Fibroblast of lung (primary cell): ENCODE data around the gene BTBD2. TPM values are rescaled to one million over a fixed set of nuclear protein-coding genes. Genes with fewer than 3 reads are reported as not detected.

Source experiments
- DNase-seq, 2 donors: peaks; one replicate each; pipeline versions ENCODE4 v3.0.0 to v3.0.0-alpha.2; 2010; ENCODE audit warnings: low read depth in 2 of 2
- H2AFZ ChIP-seq: 2 replicates; pipeline ENCODE4 v1.5.1; 2012; ENCODE audit warnings: low read length, control low read depth, inconsistent platforms
- H3K27ac ChIP-seq: 2 replicates; pipeline ENCODE4 v1.5.1; 2011; ENCODE audit warnings: low read length, control low read depth; ENCODE audit not compliant: insufficient read depth
- H3K27me3 ChIP-seq: 2 replicates; pipeline ENCODE4 v1.5.1; 2011; ENCODE audit warnings: mild to moderate bottlenecking, low read length; ENCODE audit not compliant: control insufficient read depth, insufficient read depth
- H3K36me3 ChIP-seq: 2 replicates; pipeline ENCODE4 v1.5.1; 2011; ENCODE audit warnings: low read length; ENCODE audit not compliant: control insufficient read depth, insufficient read depth
- H3K4me1 ChIP-seq: 2 replicates; pipeline ENCODE4 v1.5.1; 2011; ENCODE audit warnings: low read length; ENCODE audit not compliant: control insufficient read depth, insufficient read depth; ENCODE audit errors: extremely low read depth
- H3K4me2 ChIP-seq: 2 replicates; pipeline ENCODE4 v1.5.1; 2011; ENCODE audit warnings: low read length, control low read depth; ENCODE audit not compliant: insufficient read depth; ENCODE audit errors: extremely low read depth
- H3K4me3 ChIP-seq, 4 experiments: fragments of 200-600 bp in 1 of 4; sonication (generic) in 1 of 4; replicated peaks in 1 of 4; 2 replicates each; pipeline ENCODE4 v1.5.1; 2011 to 2016; ENCODE audit warnings: low read length in 4 of 4, low read depth in 3 of 4, mild to moderate bottlenecking in 3 of 4, control low read depth in 2 of 4, inconsistent platforms in 1 of 4, mixed read lengths in 1 of 4; ENCODE audit not compliant: insufficient read depth in 1 of 4; ENCODE audit errors: control extremely low read depth in 1 of 4
- H3K79me2 ChIP-seq: 2 replicates; pipeline ENCODE4 v1.5.1; 2012; ENCODE audit warnings: mild to moderate bottlenecking, low read length, inconsistent platforms; ENCODE audit not compliant: control insufficient read depth, insufficient read depth
- H3K9ac ChIP-seq: 2 replicates; pipeline ENCODE4 v1.5.1; 2011; ENCODE audit warnings: mild to moderate bottlenecking, low read length, control low read depth; ENCODE audit not compliant: insufficient read depth
- H3K9me3 ChIP-seq: 2 replicates; pipeline ENCODE4 v1.5.1; 2012; ENCODE audit warnings: low read depth, low read length; ENCODE audit not compliant: control insufficient read depth, insufficient read depth
- H4K20me1 ChIP-seq: 2 replicates; pipeline ENCODE4 v1.5.1; 2011; ENCODE audit warnings: low read length; ENCODE audit not compliant: control insufficient read depth, insufficient read depth; ENCODE audit errors: extremely low read depth
- EZH2 ChIP-seq: IDR thresholded peaks from 2 replicates; pipeline ENCODE4 v1.5.1; 2012; ENCODE audit warnings: low read length, control low read depth, mild to moderate bottlenecking; ENCODE audit errors: missing control alignments
- polyA plus RNA-seq, 2 donors: library from polyadenylated mRNA; depleted of rRNA in 1 of 2; stranded (reverse) in 1 of 2; unstranded in 1 of 2; fragments of >200 nt; gene quantifications; 2 replicates each; pipeline ENCODE4 v1.2.1, GENCODE V29; 2011 to 2012; ENCODE audit warnings: missing spikeins in 1 of 2
- total RNA-seq: library from RNA; depleted of rRNA; stranded (reverse); fragments of >200 nt; gene quantifications from 2 replicates; pipeline ENCODE4 v1.2.1, GENCODE V29; 2014
- TF ChIP-seq, protein P1 (sequence below), 2 donors: IDR thresholded peaks in 1 of 2; conservative IDR thresholded peaks in 1 of 2; 1 replicate in 1 of 2; 2 replicates in 1 of 2; pipeline ENCODE4 v1.5.1; 2011 to 2012; ENCODE audit warnings: low read length in 2 of 2, control low read depth in 1 of 2, inconsistent platforms in 1 of 2, low read depth in 1 of 2, mild to moderate bottlenecking in 1 of 2

The BTBD2 gene
- total and polyA plus RNA-seq, 2 donors (not counting 1 experiment from before 2014, with no cell fraction given) = 14.0 to 70.2 TPM

DNA sequence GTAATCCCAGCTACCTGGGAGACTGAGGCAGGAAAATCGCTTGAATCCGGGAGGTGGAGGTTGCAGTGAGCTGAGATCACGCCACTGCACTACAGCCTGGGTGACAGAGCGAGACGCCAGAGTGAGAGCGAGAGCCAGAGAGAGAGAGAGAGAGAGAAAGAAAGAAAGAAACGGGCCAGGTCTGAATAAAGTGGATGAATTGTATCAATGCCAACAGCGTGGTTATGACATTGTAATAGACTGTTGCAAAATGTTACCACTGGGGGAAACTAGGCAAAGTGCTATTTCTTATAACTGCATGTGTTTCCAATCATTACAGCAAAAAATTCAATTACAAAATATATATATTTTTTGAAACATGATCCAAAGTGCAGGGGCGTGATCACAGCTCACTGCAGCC lies 11.8 kb upstream of the BTBD2 start:
- H3K9me3 ChIP-seq = no peaks in the 10 kb centered on the region
- peak; percentile 64 to 95 for DNase-seq
- no peak overlapping the region for H3K9ac ChIP-seq
- no peak overlapping the region for H3K4me3 ChIP-seq
- H3K4me2 ChIP-seq = no peak overlapping the region
- no peaks in the 10 kb centered on the region for H3K27me3 ChIP-seq
- H3K27ac ChIP-seq = no peak overlapping the region
- no peaks in the 10 kb centered on the region for H4K20me1 ChIP-seq
- no peaks in the 10 kb centered on the region for H3K36me3 ChIP-seq
- no peaks in the 10 kb centered on the region for H3K79me2 ChIP-seq
- peaks cover 7% of the 10 kb centered on the region for H3K4me1 ChIP-seq
- no peak for TF ChIP-seq EZH2
- TF ChIP-seq, protein P1, sequence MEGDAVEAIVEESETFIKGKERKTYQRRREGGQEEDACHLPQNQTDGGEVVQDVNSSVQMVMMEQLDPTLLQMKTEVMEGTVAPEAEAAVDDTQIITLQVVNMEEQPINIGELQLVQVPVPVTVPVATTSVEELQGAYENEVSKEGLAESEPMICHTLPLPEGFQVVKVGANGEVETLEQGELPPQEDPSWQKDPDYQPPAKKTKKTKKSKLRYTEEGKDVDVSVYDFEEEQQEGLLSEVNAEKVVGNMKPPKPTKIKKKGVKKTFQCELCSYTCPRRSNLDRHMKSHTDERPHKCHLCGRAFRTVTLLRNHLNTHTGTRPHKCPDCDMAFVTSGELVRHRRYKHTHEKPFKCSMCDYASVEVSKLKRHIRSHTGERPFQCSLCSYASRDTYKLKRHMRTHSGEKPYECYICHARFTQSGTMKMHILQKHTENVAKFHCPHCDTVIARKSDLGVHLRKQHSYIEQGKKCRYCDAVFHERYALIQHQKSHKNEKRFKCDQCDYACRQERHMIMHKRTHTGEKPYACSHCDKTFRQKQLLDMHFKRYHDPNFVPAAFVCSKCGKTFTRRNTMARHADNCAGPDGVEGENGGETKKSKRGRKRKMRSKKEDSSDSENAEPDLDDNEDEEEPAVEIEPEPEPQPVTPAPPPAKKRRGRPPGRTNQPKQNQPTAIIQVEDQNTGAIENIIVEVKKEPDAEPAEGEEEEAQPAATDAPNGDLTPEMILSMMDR (conservative IDR thresholded peaks at IDR 0.05 in 1 of 2, IDR thresholded peaks at IDR 0.05 in 1 of 2; ENCODE audit: low read depth in 1 of 2, low read length in 2 of 2) = no peak
- no peak overlapping the region for H2AFZ ChIP-seq

DNA sequence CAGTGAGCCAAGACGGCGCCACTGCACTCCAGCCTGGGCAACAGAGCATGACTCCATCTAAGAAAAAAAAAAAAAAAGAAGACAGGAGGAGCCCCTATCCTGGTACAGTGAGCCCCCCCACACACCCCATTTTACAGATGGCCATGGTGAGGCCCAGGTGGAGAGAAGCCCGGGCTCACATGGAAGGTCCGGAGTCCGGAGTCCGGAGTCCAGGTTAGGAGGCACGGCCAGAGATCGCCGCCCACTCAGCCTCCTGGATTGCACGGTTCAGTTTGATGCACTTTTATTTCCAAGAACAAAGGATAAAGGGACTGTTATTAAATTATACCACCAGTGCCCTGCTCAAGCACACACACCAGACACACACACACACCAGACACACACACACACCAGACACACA lies 11.3 kb upstream of the BTBD2 start:
- peaks cover 2% of the 10 kb centered on the region for H3K4me1 ChIP-seq
- H2AFZ ChIP-seq = no peak overlapping the region
- H3K27me3 ChIP-seq = no peaks in the 10 kb centered on the region
- H3K9ac ChIP-seq = no peak overlapping the region
- no peaks in the 10 kb centered on the region for H4K20me1 ChIP-seq
- H3K27ac ChIP-seq = no peak overlapping the region
- H3K4me3 ChIP-seq = no peak overlapping the region
- H3K4me2 ChIP-seq = no peak overlapping the region
- H3K9me3 ChIP-seq = no peaks in the 10 kb centered on the region
- no peak for DNase-seq
- TF ChIP-seq, protein P1 (conservative IDR thresholded peaks at IDR 0.05 in 1 of 2, IDR thresholded peaks at IDR 0.05 in 1 of 2; ENCODE audit: low read depth in 1 of 2, low read length in 2 of 2) = no peak
- TF ChIP-seq EZH2 = no peak
- no peaks in the 10 kb centered on the region for H3K79me2 ChIP-seq
- H3K36me3 ChIP-seq = no peaks in the 10 kb centered on the region

DNA sequence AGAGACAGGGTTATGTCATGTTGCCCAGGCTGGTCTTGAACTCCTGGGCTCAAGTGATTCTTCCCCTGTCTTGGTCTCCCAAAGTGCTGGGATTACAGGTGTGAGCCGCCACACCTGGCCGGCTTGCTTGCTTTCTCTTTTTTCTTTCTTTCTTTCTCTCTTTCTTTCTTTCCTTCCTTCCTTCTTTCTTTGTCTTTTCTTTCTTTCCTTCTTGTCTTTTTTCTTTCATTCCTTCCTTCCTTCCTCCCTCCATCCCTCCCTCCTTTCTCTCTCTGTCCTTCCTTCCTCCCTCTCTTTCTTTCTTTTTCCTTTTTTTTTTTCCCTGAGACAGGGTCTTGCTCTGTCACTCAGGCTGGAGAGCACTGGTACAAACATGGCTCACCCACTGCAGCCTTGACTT lies 6.8 kb upstream of the BTBD2 start:
- no peaks in the 10 kb centered on the region for H3K36me3 ChIP-seq
- no peak overlapping the region for H3K4me3 ChIP-seq
- TF ChIP-seq, protein P1 (conservative IDR thresholded peaks at IDR 0.05 in 1 of 2, IDR thresholded peaks at IDR 0.05 in 1 of 2; ENCODE audit: low read depth in 1 of 2, low read length in 2 of 2) = no peak
- no peak for TF ChIP-seq EZH2
- no peak overlapping the region for H3K4me2 ChIP-seq
- no peak for DNase-seq
- H2AFZ ChIP-seq = no peak overlapping the region
- no peak overlapping the region for H3K9ac ChIP-seq
- H3K4me1 ChIP-seq = peaks cover 1% of the 10 kb centered on the region
- H3K27ac ChIP-seq = no peak overlapping the region
- H4K20me1 ChIP-seq = no peaks in the 10 kb centered on the region
- no peaks in the 10 kb centered on the region for H3K9me3 ChIP-seq
- H3K79me2 ChIP-seq = no peaks in the 10 kb centered on the region
- no peaks in the 10 kb centered on the region for H3K27me3 ChIP-seq
